Spleen (tissue), 7 donors: ENCODE data around the gene GOLPH3.

Source experiments
- CTCF ChIP-seq, 11 experiments: fragments of 200-600 bp in 7 of 11; fragments of 450-650 bp in 4 of 11; sonication (generic) in 4 of 11; IDR thresholded peaks in 8 of 11; conservative IDR thresholded peaks in 3 of 11; 1 replicate in 7 of 11; 2 replicates in 4 of 11; pipeline versions ENCODE4 v1.4.0 to v1.8.0; 2016 to 2021; ENCODE audit warnings: antibody characterized with exemption in 11 of 11, inconsistent platforms in 4 of 11, mild to moderate bottlenecking in 1 of 11
- POLR2A ChIP-seq, 3 donors: fragments of 450-650 bp; IDR thresholded peaks; one replicate each; pipeline ENCODE4 v1.5.1; 2017; ENCODE audit warnings: antibody characterized with exemption in 3 of 3, mild to moderate bottlenecking in 1 of 3
- POLR2AphosphoS5 ChIP-seq, 3 donors: sonication (generic); formaldehyde crosslinking; IDR thresholded peaks; one replicate each; pipeline ENCODE4 v1.5.1; 2017; ENCODE audit warnings: antibody characterized with exemption in 3 of 3
- donor health status: DM: no; HTN: no; CAD: no; lungs with moderate emphysema.
- donor health status: DM: no; HTN: no; CAD: no.
- donor health status: DM: no; HTN: no; CAD: no.

- TF ChIP-seq CTCF (IDR thresholded peaks at IDR 0.05 in 8 of 11, conservative IDR thresholded peaks at IDR 0.05 in 3 of 11) (no peak), POLR2A (IDR thresholded peaks at IDR 0.05) (no peak), POLR2AphosphoS5 (IDR thresholded peaks at IDR 0.05) (no peak)
These were observed 17.5 kb downstream of the GOLPH3 start for GRCh38 chr5:32156635-32157034.
